ENCODE measurements around the gene ZDHHC16. TPM values are rescaled to one million over a fixed set of nuclear protein-coding genes. Genes with fewer than 3 reads are reported as not detected.
A peak's percentile ranks its signal among the peaks of the same experiment; 100 is the strongest.
"Not testable (repeated sequence)": the region's sequence is repeated elsewhere in the genome, so short reads cannot be mapped to it uniquely, and the experiment has no call there.

ZDHHC16 gene
- total RNA-seq, 2 experiments from 2014 or later, result 35.8 to 36.2 TPM

- no peaks in the 10 kb centered on the region for H3K9me3 Mint-ChIP-seq (ENCODE audit: insufficient read depth)
- ChIA-PET POLR2A (interaction anchor here (1.0 kb wide), 1 partner anchor 15 kb away, joined by 3 read pairs; no protein-coding TSS in a partner anchor), CTCF (interaction anchor here (0.7 to 3.4 kb wide), 14 partner anchors 9 to 204 kb away, joined by 3 to 24 read pairs (median 5); partner anchors contain the start of gene PGAM1)
- DNase-seq (no peak), ATAC-seq (no peak)
- H3K4me3 Mint-ChIP-seq, result no peak overlapping the region
- no peaks in the 10 kb centered on the region for H3K36me3 Mint-ChIP-seq (ENCODE audit: low read depth)
- H3K27ac Mint-ChIP-seq, result no peak overlapping the region
- peaks cover 26% of the 10 kb centered on the region for H3K4me1 Mint-ChIP-seq (ENCODE audit: low read depth)
- no peaks in the 10 kb centered on the region for H3K27me3 Mint-ChIP-seq (ENCODE audit: low read depth)
Measured at GRCh38 chr10:97408496-97408992, 37.4 kb upstream of the ZDHHC16 start.

DNA sequence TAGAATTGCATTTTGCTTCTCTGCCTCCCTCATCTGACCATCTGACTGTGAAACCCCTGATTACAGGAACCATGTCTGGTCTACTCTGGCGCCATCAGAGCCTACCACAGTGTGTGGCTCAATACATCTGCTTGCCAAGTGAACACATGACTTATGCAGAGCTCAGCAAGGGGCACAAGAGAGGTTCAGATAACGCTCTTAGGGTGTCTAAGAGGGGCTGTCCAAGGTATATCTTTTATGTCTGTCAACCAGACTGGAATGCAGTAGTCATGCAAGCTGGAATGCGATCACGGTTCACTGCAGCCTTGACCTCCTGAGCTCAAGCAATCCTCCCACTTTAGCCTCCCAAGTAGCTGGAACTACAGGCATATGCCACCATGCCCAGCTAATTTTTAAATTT is 34.6 kb upstream of the ZDHHC16 start:
- no peaks in the 10 kb centered on the region for H3K9me3 Mint-ChIP-seq (ENCODE audit: insufficient read depth)
- peaks cover 53% of the 10 kb centered on the region for H3K4me1 Mint-ChIP-seq (ENCODE audit: low read depth)
- POLR2A ChIA-PET, result interaction anchor here (0.9 kb wide), 1 partner anchor 12 kb away, joined by 3 read pairs; no protein-coding TSS in a partner anchor
- no peaks in the 10 kb centered on the region for H3K27me3 Mint-ChIP-seq (ENCODE audit: low read depth)
- ATAC-seq, result no peak
- no peak for DNase-seq
- H3K4me3 Mint-ChIP-seq, result no peak overlapping the region
- CTCF ChIA-PET, result interaction anchor here (0.7 to 2.7 kb wide), 3 partner anchors 11 to 38 kb away, joined by 4 to 16 read pairs (median 8); partner anchors contain the start of gene RRP12
- no peak overlapping the region for H3K27ac Mint-ChIP-seq
- H3K36me3 Mint-ChIP-seq (ENCODE audit: low read depth), result peaks cover 4% of the 10 kb centered on the region

- ChIA-PET CTCF (interaction anchor here (1.0 to 3.4 kb wide), 7 partner anchors 8 to 141 kb away, joined by 3 to 39 read pairs (median 5); partner anchors contain the start of genes PGAM1 and RRP12), POLR2A (interaction anchor here (1.0 to 2.1 kb wide), 3 partner anchors 8 to 15 kb away, joined by 3 to 10 read pairs (median 8); no protein-coding TSS in a partner anchor)
- Mint-ChIP-seq H3K27me3 (ENCODE audit: low read depth) (no peaks in the 10 kb centered on the region), H3K4me3 (peak overlapping the region; percentile 18), H3K4me1 (ENCODE audit: low read depth) (peaks cover 57% of the 10 kb centered on the region), H3K27ac (peak overlapping the region; percentile 84), H3K36me3 (ENCODE audit: low read depth) (peaks cover 4% of the 10 kb centered on the region), H3K9me3 (ENCODE audit: insufficient read depth) (no peaks in the 10 kb centered on the region)
- DNase-seq (peak; percentile 58), ATAC-seq (peak; percentile 6)
Measured at GRCh38 chr10:97412891-97413304, 33.1 kb upstream of the ZDHHC16 start.

- peaks cover 67% of the 10 kb centered on the region for H3K4me1 Mint-ChIP-seq (ENCODE audit: low read depth)
- no peaks in the 10 kb centered on the region for H3K9me3 Mint-ChIP-seq (ENCODE audit: insufficient read depth)
- ChIA-PET CTCF (no interaction called here), POLR2A (no interaction called here)
- H3K27ac Mint-ChIP-seq, result peak overlapping the region; percentile 76
- ATAC-seq, result no peak
- H3K4me3 Mint-ChIP-seq, result no peak overlapping the region
- no peak for DNase-seq
- peaks cover 6% of the 10 kb centered on the region for H3K36me3 Mint-ChIP-seq (ENCODE audit: low read depth)
- H3K27me3 Mint-ChIP-seq (ENCODE audit: low read depth), result no peaks in the 10 kb centered on the region
Measured at GRCh38 chr10:97416565-97416964, 29.4 kb upstream of the ZDHHC16 start.

DNA sequence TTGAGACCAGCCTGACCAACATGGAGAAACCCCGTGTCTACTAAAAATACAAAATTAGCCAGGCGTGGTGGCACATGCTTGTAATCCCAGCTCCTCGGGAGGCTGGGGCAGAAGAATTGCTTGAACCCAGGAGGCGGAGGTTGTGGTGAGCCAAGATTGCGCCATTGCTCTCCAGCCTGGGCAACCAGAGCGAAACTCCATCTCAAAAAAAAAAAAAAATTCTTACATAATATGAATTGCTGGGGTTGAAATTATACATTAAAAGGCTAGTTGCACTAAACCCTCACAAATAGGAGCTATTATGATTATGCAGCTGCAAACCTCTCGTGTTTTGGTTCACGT is 22.2 kb upstream of the ZDHHC16 start:
- not testable (repeated sequence) for H3K27me3 Mint-ChIP-seq (ENCODE audit: low read depth); H3K4me3 Mint-ChIP-seq; H3K9me3 Mint-ChIP-seq (ENCODE audit: insufficient read depth); DNase-seq; ATAC-seq
- Mint-ChIP-seq H3K4me1 (ENCODE audit: low read depth) (peaks cover 40% of the 10 kb centered on the region), H3K27ac (peak overlapping the region; percentile 95), H3K36me3 (ENCODE audit: low read depth) (peaks cover 32% of the 10 kb centered on the region)
- ChIA-PET POLR2A (interaction anchor here (0.9 to 1.6 kb wide), 4 partner anchors 11 to 74 kb away, joined by 3 to 8 read pairs (median 3); no protein-coding TSS in a partner anchor), CTCF (interaction anchor here (1.4 to 4.7 kb wide), 6 partner anchors 10 to 225 kb away, joined by 3 to 34 read pairs (median 6); no protein-coding TSS in a partner anchor)

DNA sequence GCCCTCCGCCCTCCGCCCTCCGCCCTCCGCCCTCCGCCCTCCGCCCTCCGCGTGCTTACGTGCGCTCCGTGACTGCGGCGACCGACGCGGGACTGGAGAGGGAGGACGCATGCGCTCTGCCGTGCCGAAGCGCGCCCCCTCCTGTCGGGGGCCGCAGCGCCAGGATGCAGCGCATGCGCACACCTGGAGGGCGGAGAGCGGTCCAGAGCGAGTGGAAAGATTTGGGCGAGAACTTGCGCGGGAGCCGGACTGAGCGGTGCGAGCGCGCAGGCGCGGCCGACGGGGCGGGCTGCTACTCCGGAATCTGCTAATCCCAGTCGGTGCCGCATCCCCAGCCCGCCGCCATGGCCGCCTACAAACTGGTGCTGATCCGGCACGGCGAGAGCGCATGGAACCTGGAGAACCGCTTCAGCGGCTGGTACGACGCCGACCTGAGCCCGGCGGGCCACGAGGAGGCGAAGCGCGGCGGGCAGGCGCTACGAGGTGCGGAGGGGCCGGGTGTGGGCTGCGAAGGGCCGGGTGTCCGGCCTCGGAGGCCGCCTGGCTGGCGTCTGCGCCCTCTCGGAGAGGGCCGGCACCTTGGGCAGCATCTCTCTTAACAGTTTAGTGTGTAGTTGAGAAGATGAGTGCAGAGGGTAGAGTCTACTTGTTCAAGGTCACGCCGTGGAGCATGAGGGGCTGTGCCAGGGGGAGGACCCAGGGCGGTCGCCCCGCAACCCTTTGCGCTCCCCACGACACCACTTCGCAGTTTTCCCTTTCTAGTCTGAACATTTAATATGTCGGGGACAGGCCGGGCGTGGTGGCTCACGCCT is 19.8 kb upstream of the ZDHHC16 start, which contains the start of gene PGAM1:
PGAM1 (plus strand) TSS at position 228 of the 812 bp plus-strand sequence; CDS start at position 345, 117 bp downstream.
- Mint-ChIP-seq H3K4me1 (ENCODE audit: low read depth) (peaks cover 40% of the 10 kb centered on the region), H3K27me3 (ENCODE audit: low read depth) (no peaks in the 10 kb centered on the region), H3K27ac (peak within 1 kb of the TSS; percentile 94), H3K4me3 (peak within 1 kb of the TSS; percentile 91), H3K9me3 (ENCODE audit: insufficient read depth) (no peaks in the 10 kb centered on the region), H3K36me3 (ENCODE audit: low read depth) (peaks cover 51% of the 10 kb centered on the region)
- ChIA-PET CTCF (interaction anchor here (1.9 to 4.7 kb wide), 5 partner anchors 11 to 26 kb away, joined by 9 to 34 read pairs (median 12); partner anchors contain the start of gene RRP12), POLR2A (interaction anchor here (1.1 to 2.5 kb wide), 3 partner anchors 11 to 26 kb away, joined by 3 to 10 read pairs (median 4); partner anchors contain the start of gene RRP12)
- DNase-seq, result peak; percentile 96
- ATAC-seq, result peak; percentile 89

GRCh38 chr10:97426776-97427570 is 19.0 kb upstream of the ZDHHC16 start:
- CTCF ChIA-PET, result interaction anchor here (0.8 to 2.4 kb wide), 9 partner anchors 12 to 148 kb away, joined by 3 to 12 read pairs (median 4); partner anchors contain the start of gene RRP12
- DNase-seq, result no peak
- H3K36me3 Mint-ChIP-seq (ENCODE audit: low read depth), result peaks cover 58% of the 10 kb centered on the region
- H3K27ac Mint-ChIP-seq, result peak overlapping the region; percentile 94
- H3K4me1 Mint-ChIP-seq (ENCODE audit: low read depth), result peaks cover 38% of the 10 kb centered on the region
- H3K9me3 Mint-ChIP-seq (ENCODE audit: insufficient read depth), result no peaks in the 10 kb centered on the region
- H3K27me3 Mint-ChIP-seq (ENCODE audit: low read depth), result no peaks in the 10 kb centered on the region
- POLR2A ChIA-PET, result interaction anchor here (0.7 to 2.5 kb wide), 5 partner anchors 8 to 69 kb away, joined by 3 to 10 read pairs (median 6); partner anchors contain the start of gene RRP12
- ATAC-seq, result no peak
- peak overlapping the region; percentile 91 for H3K4me3 Mint-ChIP-seq

- Mint-ChIP-seq H3K9me3 (ENCODE audit: insufficient read depth) (no peaks in the 10 kb centered on the region), H3K4me3 (peak overlapping the region; percentile 91), H3K27me3 (ENCODE audit: low read depth) (no peaks in the 10 kb centered on the region), H3K27ac (peak overlapping the region; percentile 94), H3K36me3 (ENCODE audit: low read depth) (peaks cover 60% of the 10 kb centered on the region), H3K4me1 (ENCODE audit: low read depth) (peaks cover 38% of the 10 kb centered on the region)
- CTCF ChIA-PET, result interaction anchor here (0.8 to 2.4 kb wide), 10 partner anchors 10 to 148 kb away, joined by 3 to 12 read pairs (median 4); partner anchors contain the start of gene RRP12
- ATAC-seq (peak; percentile 8), DNase-seq (no peak)
- POLR2A ChIA-PET, result interaction anchor here (0.7 to 2.5 kb wide), 6 partner anchors 9 to 69 kb away, joined by 3 to 10 read pairs (median 5); partner anchors contain the start of gene RRP12
Measured at GRCh38 chr10:97427571-97428179, 18.3 kb upstream of the ZDHHC16 start.

GRCh38 chr10:97428572-97428981 is 17.4 kb upstream of the ZDHHC16 start:
- DNase-seq (peak; percentile 42), ATAC-seq (no peak)
- H3K4me3 Mint-ChIP-seq, result peak overlapping the region; percentile 81
- peaks cover 63% of the 10 kb centered on the region for H3K36me3 Mint-ChIP-seq (ENCODE audit: low read depth)
- H3K4me1 Mint-ChIP-seq (ENCODE audit: low read depth), result peaks cover 29% of the 10 kb centered on the region
- H3K9me3 Mint-ChIP-seq (ENCODE audit: insufficient read depth), result no peaks in the 10 kb centered on the region
- H3K27ac Mint-ChIP-seq, result peak overlapping the region; percentile 79
- ChIA-PET CTCF (interaction anchor here (1.3 to 2.4 kb wide), 4 partner anchors 16 to 149 kb away, joined by 4 to 12 read pairs (median 7); partner anchors contain the start of gene RRP12), POLR2A (interaction anchor here (2.3 to 2.5 kb wide), 2 partner anchors 15 to 28 kb away, joined by 10 read pairs; partner anchors contain the start of gene RRP12)
- H3K27me3 Mint-ChIP-seq (ENCODE audit: low read depth), result no peaks in the 10 kb centered on the region

GRCh38 chr10:97434055-97434454 is 11.9 kb upstream of the ZDHHC16 start:
- no peak overlapping the region for H3K4me3 Mint-ChIP-seq
- no peak for DNase-seq
- peaks cover 70% of the 10 kb centered on the region for H3K36me3 Mint-ChIP-seq (ENCODE audit: low read depth)
- no peaks in the 10 kb centered on the region for H3K9me3 Mint-ChIP-seq (ENCODE audit: insufficient read depth)
- POLR2A ChIA-PET, result interaction anchor here (0.6 kb wide), 2 partner anchors 40 to 63 kb away, joined by 3 read pairs; no protein-coding TSS in a partner anchor
- CTCF ChIA-PET, result interaction anchor here (0.7 to 1.5 kb wide), 3 partner anchors 11 to 26 kb away, joined by 4 read pairs; no protein-coding TSS in a partner anchor
- ATAC-seq, result peak; percentile 10
- H3K27me3 Mint-ChIP-seq (ENCODE audit: low read depth), result no peaks in the 10 kb centered on the region
- peaks cover 9% of the 10 kb centered on the region for H3K4me1 Mint-ChIP-seq (ENCODE audit: low read depth)
- H3K27ac Mint-ChIP-seq, result peak overlapping the region; percentile 40
